Neural progenitor cell (in vitro differentiated cells): ENCODE results near the gene CENPM. TPM values are rescaled to one million over a fixed set of nuclear protein-coding genes. Genes with fewer than 3 reads are reported as not detected.

Source experiments
- DNase-seq: peaks from one replicate; pipeline ENCODE4 v3.0.0-alpha.2; 2016; ENCODE audit warnings: low spot score
- H2AFZ ChIP-seq: fragments of 200-600 bp; sonication (generic); replicated peaks from 2 replicates; pipeline ENCODE4 v1.6.1; 2016; ENCODE audit warnings: antibody characterized with exemption
- H3F3A ChIP-seq: fragments of 200-600 bp; sonication (generic); 2 replicates; pipeline ENCODE4 v1.6.1; 2016; ENCODE audit warnings: antibody characterized with exemption, low read depth
- H3K27ac ChIP-seq: fragments of 200-600 bp; sonication (generic); 2 replicates; pipeline ENCODE4 v1.5.1; 2016; ENCODE audit warnings: mild to moderate bottlenecking
- H3K27me3 ChIP-seq: fragments of 200-600 bp; sonication (generic); 2 replicates; pipeline ENCODE4 v1.6.1; 2016; ENCODE audit warnings: mild to moderate bottlenecking, moderate library complexity
- H3K36me3 ChIP-seq: fragments of 200-600 bp; sonication (generic); 2 replicates; pipeline ENCODE4 v1.5.1; 2016
- H3K4me1 ChIP-seq: fragments of 200-600 bp; sonication (generic); 2 replicates; pipeline ENCODE4 v1.6.1; 2016; ENCODE audit warnings: mixed run types
- H3K4me2 ChIP-seq: fragments of 200-600 bp; sonication (generic); 2 replicates; pipeline ENCODE4 v1.6.1; 2016
- H3K4me3 ChIP-seq: fragments of 200-600 bp; sonication (generic); 2 replicates; pipeline ENCODE4 v1.5.1; 2016
- H3K79me2 ChIP-seq: fragments of 200-600 bp; sonication (generic); 2 replicates; pipeline ENCODE4 v1.6.1; 2016; ENCODE audit warnings: low read depth
- H3K9ac ChIP-seq: fragments of 200-600 bp; sonication (generic); 2 replicates; pipeline ENCODE4 v1.6.1; 2016
- H3K9me3 ChIP-seq: fragments of 200-600 bp; sonication (generic); 2 replicates; pipeline ENCODE4 v1.5.1; 2016; ENCODE audit warnings: low read depth
- H4K20me1 ChIP-seq: fragments of 200-600 bp; sonication (generic); 2 replicates; pipeline ENCODE4 v1.6.1; 2016; ENCODE audit warnings: low read depth
- H3K27ac Mint-ChIP-seq: 3 replicates; pipeline ENCODE4 v1.8.0; 2021; ENCODE audit warnings: mixed read lengths
- H3K27me3 Mint-ChIP-seq: 2 replicates; pipeline ENCODE4 v1.8.0; 2022; ENCODE audit warnings: low read depth, mild to moderate bottlenecking, inconsistent platforms, moderate library complexity, mixed read lengths; ENCODE audit not compliant: insufficient read depth
- H3K36me3 Mint-ChIP-seq: 3 replicates; pipeline ENCODE4 v1.8.0; 2021; ENCODE audit warnings: mixed read lengths
- H3K4me1 Mint-ChIP-seq: 3 replicates; pipeline ENCODE4 v1.8.0; 2021; ENCODE audit warnings: mixed read lengths
- H3K4me3 Mint-ChIP-seq: 3 replicates; pipeline ENCODE4 v1.8.0; 2021; ENCODE audit warnings: mild to moderate bottlenecking, moderate library complexity, mixed read lengths
- H3K9me3 Mint-ChIP-seq: 3 replicates; pipeline ENCODE4 v1.8.0; 2020; ENCODE audit warnings: mixed read lengths
- CTCF ChIP-seq: fragments of 200-600 bp; sonication (generic); IDR thresholded peaks from 2 replicates; pipeline ENCODE4 v1.5.1; 2017; ENCODE audit warnings: antibody characterized with exemption, mild to moderate bottlenecking
- EZH2 ChIP-seq: fragments of 200-600 bp; sonication (generic); IDR thresholded peaks from 2 replicates; pipeline ENCODE4 v1.6.1; 2017; ENCODE audit warnings: antibody characterized with exemption, mild to moderate bottlenecking, moderate library complexity
- EZH2phosphoT487 ChIP-seq: fragments of 200-600 bp; sonication (generic); IDR thresholded peaks from 2 replicates; pipeline ENCODE4 v1.6.1; 2017; ENCODE audit warnings: antibody characterized with exemption
- total RNA-seq: library from RNA; depleted of rRNA; stranded (reverse); fragments of >200 nt; gene quantifications from 2 replicates; pipeline ENCODE4 v1.2.3, GENCODE V29; 2015; ENCODE audit warnings: low replicate concordance

The CENPM gene
- total RNA-seq, 1 donor from 2014 or later, result 20.2 TPM

- H3K4me3 Mint-ChIP-seq, result peak overlapping the region; percentile 50
Observed at GRCh38 chr22:41943661-41944209, 3.2 kb downstream of the CENPM start.

GRCh38 chr22:41940832-41941765 lies 5.9 kb downstream of the CENPM start:
- peaks cover 21% of the 10 kb centered on the region for H3K4me1 Mint-ChIP-seq
- no peak overlapping the region for H3K9ac ChIP-seq
- peaks cover 17% of the 10 kb centered on the region for H3K79me2 ChIP-seq
- no peak overlapping the region for H3K4me3 ChIP-seq
- H3K4me2 ChIP-seq, result no peak overlapping the region
- H4K20me1 ChIP-seq, result peaks cover 19% of the 10 kb centered on the region
- no peaks in the 10 kb centered on the region for H3K27me3 ChIP-seq
- H3K27ac ChIP-seq, result no peak overlapping the region
- H2AFZ ChIP-seq, result no peak overlapping the region
- H3K36me3 ChIP-seq, result no peaks in the 10 kb centered on the region
- TF ChIP-seq EZH2 (no peak), CTCF (peak; percentile 87)
- peaks cover 8% of the 10 kb centered on the region for H3K4me1 ChIP-seq
- H3K9me3 ChIP-seq, result no peaks in the 10 kb centered on the region
- DNase-seq, result peak; percentile 86
- no peaks in the 10 kb centered on the region for H3K27me3 Mint-ChIP-seq
- no peak overlapping the region for H3K4me3 Mint-ChIP-seq
- peaks cover 35% of the 10 kb centered on the region for H3F3A ChIP-seq
- no peak overlapping the region for H3K27ac Mint-ChIP-seq
- peaks cover 27% of the 10 kb centered on the region for H3K36me3 Mint-ChIP-seq
- no peaks in the 10 kb centered on the region for H3K9me3 Mint-ChIP-seq

More at GRCh38 chr22:41943661-41944209, 3.2 kb downstream of the CENPM start:
- Histone ChIP-seq H3F3A (peaks cover 43% of the 10 kb centered on the region), H3K4me1 (peaks cover 13% of the 10 kb centered on the region), H3K27ac (no peak overlapping the region), H3K9ac (no peak overlapping the region), H3K36me3 (no peaks in the 10 kb centered on the region), H2AFZ (no peak overlapping the region), H3K9me3 (no peaks in the 10 kb centered on the region), H3K4me3 (no peak overlapping the region), H3K79me2 (peaks cover 20% of the 10 kb centered on the region), H3K27me3 (no peaks in the 10 kb centered on the region), H3K4me2 (no peak overlapping the region), H4K20me1 (peaks cover 15% of the 10 kb centered on the region)
- TF ChIP-seq EZH2phosphoT487, result no peak
- no peak for TF ChIP-seq CTCF
- no peak for TF ChIP-seq EZH2
- Mint-ChIP-seq H3K27me3 (no peaks in the 10 kb centered on the region), H3K9me3 (no peaks in the 10 kb centered on the region), H3K36me3 (peaks cover 25% of the 10 kb centered on the region), H3K4me1 (peaks cover 34% of the 10 kb centered on the region), H3K27ac (no peak overlapping the region)
- DNase-seq, result no peak

GRCh38 chr22:41939981-41940831 lies 6.7 kb downstream of the CENPM start:
- Histone ChIP-seq H3K79me2 (peaks cover 8% of the 10 kb centered on the region), H3K36me3 (no peaks in the 10 kb centered on the region)

More at GRCh38 chr22:41939981-41940831, 6.7 kb downstream of the CENPM start:
- no peak overlapping the region for H3K4me3 ChIP-seq
- Mint-ChIP-seq H3K27ac (peak overlapping the region; percentile 50), H3K4me1 (peaks cover 15% of the 10 kb centered on the region), H3K27me3 (no peaks in the 10 kb centered on the region), H3K9me3 (no peaks in the 10 kb centered on the region), H3K36me3 (peaks cover 24% of the 10 kb centered on the region), H3K4me3 (no peak overlapping the region)
- no peaks in the 10 kb centered on the region for H3K4me1 ChIP-seq
- H3K27me3 ChIP-seq, result no peaks in the 10 kb centered on the region
- no peak overlapping the region for H2AFZ ChIP-seq
- H3K9me3 ChIP-seq, result no peaks in the 10 kb centered on the region
- H4K20me1 ChIP-seq, result peaks cover 19% of the 10 kb centered on the region
- H3F3A ChIP-seq, result peaks cover 32% of the 10 kb centered on the region
- no peak overlapping the region for H3K4me2 ChIP-seq
- H3K9ac ChIP-seq, result no peak overlapping the region
- no peak overlapping the region for H3K27ac ChIP-seq
- TF ChIP-seq EZH2 (no peak), EZH2phosphoT487 (no peak), CTCF (no peak)
- DNase-seq, result no peak
